IMR-90 (cell line): Measurements from ENCODE around the gene MYO1C. TPM values are rescaled to one million over a fixed set of nuclear protein-coding genes. Genes with fewer than 3 reads are reported as not detected.

Experiments
- ATAC-seq: fragments of 200-7000 bp; cut with Tn5 transposase; 2 replicates; pipeline ENCODE4 v1.9.1; 2020; ENCODE audit warnings: low read depth, mild to moderate bottlenecking, moderate library complexity
- BruUV-seq: library from RNA; stranded (reverse); fragments of 400-500 nt; replicated peaks from 2 replicates; lab custom pipeline; 2021; lab: Mats Ljungman, UMichigan
- CTCF ChIA-PET: fragments of 300-600 bp; formaldehyde crosslinking; extraction: SDS; loops from one replicate; lab custom pipeline; 2021; ENCODE audit warnings: antibody characterized with exemption; lab: Yijun Ruan, JAX
- POLR2A ChIA-PET: fragments of 300-600 bp; sonication (Branson Sonifier 250); formaldehyde crosslinking; loops from one replicate; lab custom pipeline; 2022; ENCODE audit warnings: antibody characterized with exemption; ENCODE audit not compliant: unreplicated experiment; lab: Charles Lee
- DNase-seq: peaks from one replicate; pipeline ENCODE4 v3.0.0; 2013
- H2AFZ ChIP-seq: replicated peaks from 2 replicates; pipeline ENCODE3; 2013; ENCODE audit warnings: low read length, mild to moderate bottlenecking; ENCODE audit not compliant: poor library complexity
- H2AK5ac ChIP-seq: 2 replicates; pipeline ENCODE4 v1.6.1; 2013; ENCODE audit warnings: low read depth, low read length, inconsistent platforms
- H2AK9ac ChIP-seq: replicated peaks from 2 replicates; pipeline ENCODE3; 2013; ENCODE audit warnings: mild to moderate bottlenecking, low read depth, low read length, moderate library complexity; ENCODE audit not compliant: poor library complexity
- H2BK120ac ChIP-seq: 2 replicates; pipeline ENCODE4 v1.6.1; 2013; ENCODE audit warnings: low read depth, low read length, inconsistent platforms
- H2BK15ac ChIP-seq: 3 replicates; pipeline ENCODE4 v1.6.1; 2013; ENCODE audit warnings: low read depth, low read length, inconsistent platforms
- H2BK20ac ChIP-seq: 2 replicates; pipeline ENCODE4 v1.6.1; 2013; ENCODE audit warnings: low read depth, mild to moderate bottlenecking, inconsistent platforms, low read length, moderate library complexity
- H2BK5ac ChIP-seq: 2 replicates; pipeline ENCODE4 v1.6.1; 2013; ENCODE audit warnings: mild to moderate bottlenecking, low read depth, low read length, inconsistent platforms; ENCODE audit not compliant: poor library complexity, severe bottlenecking
- H3K14ac ChIP-seq: replicated peaks from 2 replicates; pipeline ENCODE4 v1.6.1; 2013; ENCODE audit warnings: low read depth, low read length, inconsistent platforms
- H3K18ac ChIP-seq: 2 replicates; pipeline ENCODE4 v1.6.1; 2013; ENCODE audit warnings: low read depth, low read length, control low read depth
- H3K23ac ChIP-seq: 2 replicates; pipeline ENCODE4 v1.6.1; 2013; ENCODE audit warnings: low read depth, low read length, inconsistent platforms
- H3K27ac ChIP-seq: 2 replicates; pipeline ENCODE4 v1.5.1; 2013; ENCODE audit warnings: mild to moderate bottlenecking, control low read depth, low read length; ENCODE audit not compliant: insufficient read depth
- H3K27me3 ChIP-seq: 2 replicates; pipeline ENCODE4 v1.6.1; 2013; ENCODE audit warnings: low read length; ENCODE audit not compliant: control insufficient read depth, insufficient read depth
- H3K36me3 ChIP-seq: 2 replicates; pipeline ENCODE4 v1.6.1; 2013; ENCODE audit warnings: low read length, mixed read lengths; ENCODE audit not compliant: control insufficient read depth, insufficient read depth
- H3K4ac ChIP-seq: 2 replicates; pipeline ENCODE4 v1.6.1; 2013; ENCODE audit warnings: low read depth, low read length, inconsistent platforms
- H3K4me1 ChIP-seq: 2 replicates; pipeline ENCODE4 v1.6.1; 2013; ENCODE audit warnings: low read length, mixed read lengths; ENCODE audit not compliant: control insufficient read depth, insufficient read depth
- H3K4me2 ChIP-seq: 2 replicates; pipeline ENCODE4 v1.6.1; 2013; ENCODE audit warnings: low read depth, mild to moderate bottlenecking, control low read depth, low read length, moderate library complexity
- H3K4me3 ChIP-seq: 2 replicates; pipeline ENCODE4 v1.5.1; 2013; ENCODE audit warnings: low read depth, mild to moderate bottlenecking, control low read depth, low read length, moderate library complexity; ENCODE audit not compliant: insufficient read depth
- H3K56ac ChIP-seq: 2 replicates; pipeline ENCODE4 v1.6.1; 2013; ENCODE audit warnings: low read length, inconsistent platforms; ENCODE audit not compliant: insufficient read depth; ENCODE audit errors: extremely low read depth
- H3K79me1 ChIP-seq, 2 experiments: 2 replicates each; pipeline ENCODE4 v1.6.1; 2013; ENCODE audit warnings: low read length in 2 of 2, inconsistent platforms in 1 of 2, low read depth in 1 of 2
- H3K9ac ChIP-seq: 2 replicates; pipeline ENCODE4 v1.6.1; 2013; ENCODE audit warnings: low read depth, low read length, control low read depth
- H3K9me1 ChIP-seq: 2 replicates; pipeline ENCODE4 v1.6.1; 2013; ENCODE audit warnings: low read length, inconsistent platforms; ENCODE audit not compliant: insufficient read depth
- H3K9me3 ChIP-seq: 2 replicates; pipeline ENCODE4 v1.6.1; 2013; ENCODE audit warnings: low read length; ENCODE audit not compliant: control insufficient read depth, insufficient read depth
- H4K20me1 ChIP-seq: 2 replicates; pipeline ENCODE4 v1.6.1; 2013; ENCODE audit warnings: low read length, inconsistent platforms; ENCODE audit not compliant: insufficient read depth
- H4K5ac ChIP-seq: 2 replicates; pipeline ENCODE4 v1.6.1; 2013; ENCODE audit warnings: mild to moderate bottlenecking, low read depth, low read length, control low read depth
- H4K8ac ChIP-seq, 2 experiments: 2 replicates each; pipeline ENCODE4 v1.6.1; 2013; ENCODE audit warnings: low read depth in 2 of 2, low read length in 2 of 2, control low read depth in 1 of 2, inconsistent platforms in 1 of 2
- H4K91ac ChIP-seq: 2 replicates; pipeline ENCODE4 v1.6.1; 2013; ENCODE audit warnings: low read depth, low read length, inconsistent platforms; ENCODE audit not compliant: insufficient read depth
- BHLHE40 ChIP-seq: fragments of 150-350 bp; IDR thresholded peaks from 2 replicates; pipeline ENCODE4 v1.6.1; 2016; ENCODE audit warnings: mild to moderate bottlenecking, low read depth, low read length
- CEBPB ChIP-seq: IDR thresholded peaks from 2 replicates; pipeline ENCODE4 v1.6.1; 2012; ENCODE audit warnings: low read depth, low read length, improper control_type of control experiment
- CHD1 ChIP-seq: IDR thresholded peaks from 2 replicates; pipeline ENCODE4 v1.6.1; 2012; ENCODE audit warnings: low read depth, low read length, improper control_type of control experiment
- CTCF ChIP-seq: conservative IDR thresholded peaks from 2 replicates; pipeline ENCODE4 v1.5.1; 2012; ENCODE audit warnings: mild to moderate bottlenecking, low read depth, low read length, improper control_type of control experiment
- ELK1 ChIP-seq: fragments of 150-350 bp; IDR thresholded peaks from 2 replicates; pipeline ENCODE4 v1.6.1; 2016; ENCODE audit warnings: low read depth, mild to moderate bottlenecking, low read length, moderate library complexity, borderline replicate concordance
- FOS ChIP-seq: fragments of 150-350 bp; IDR thresholded peaks from 2 replicates; pipeline ENCODE4 v1.6.1; 2016; ENCODE audit warnings: low read depth, low read length
- MAFK ChIP-seq: IDR thresholded peaks from 2 replicates; pipeline ENCODE4 v1.6.1; 2012; ENCODE audit warnings: low read depth, low read length, improper control_type of control experiment
- MAZ ChIP-seq: IDR thresholded peaks from 2 replicates; pipeline ENCODE4 v1.6.1; 2012; ENCODE audit warnings: low read depth, mild to moderate bottlenecking, low read length, improper control_type of control experiment, moderate library complexity, borderline replicate concordance
- MXI1 ChIP-seq: IDR thresholded peaks from 2 replicates; pipeline ENCODE4 v1.6.1; 2012; ENCODE audit warnings: low read depth, mild to moderate bottlenecking, low read length, moderate library complexity, borderline replicate concordance
- NFE2L2 ChIP-seq: fragments of 150-350 bp; IDR thresholded peaks from 2 replicates; pipeline ENCODE4 v1.6.1; 2016; ENCODE audit warnings: low read depth, mild to moderate bottlenecking, low read length
- POLR2A ChIP-seq: IDR thresholded peaks from 2 replicates; pipeline ENCODE4 v1.6.1; 2012; ENCODE audit warnings: mild to moderate bottlenecking, low read depth, low read length
- RAD21 ChIP-seq: IDR thresholded peaks from 2 replicates; pipeline ENCODE4 v1.6.1; 2012; ENCODE audit warnings: low read length, improper control_type of control experiment
- RCOR1 ChIP-seq: IDR thresholded peaks from 2 replicates; pipeline ENCODE4 v1.6.1; 2012; ENCODE audit warnings: mild to moderate bottlenecking, low read length, improper control_type of control experiment; ENCODE audit not compliant: insufficient replicate concordance
- RFX5 ChIP-seq: IDR thresholded peaks from 2 replicates; pipeline ENCODE4 v1.8.0; 2012; ENCODE audit warnings: low read depth, mild to moderate bottlenecking, low read length, moderate library complexity
- SMC3 ChIP-seq: fragments of 150-350 bp; IDR thresholded peaks from 2 replicates; pipeline ENCODE4 v1.6.1; 2016; ENCODE audit warnings: low read depth, mild to moderate bottlenecking, antibody characterized with exemption, low read length, moderate library complexity
- USF2 ChIP-seq: fragments of 150-350 bp; IDR thresholded peaks from 2 replicates; pipeline ENCODE4 v1.6.1; 2017; ENCODE audit warnings: mild to moderate bottlenecking, antibody characterized with exemption, low read length, low read depth
- WGBS, 2 experiments: methylation state at CpG; one replicate each; pipeline versions ENCODE4 v1.1.5 to v1.1.7; 2013; ENCODE audit warnings: missing lambda C conversion rate in 2 of 2; ENCODE audit not compliant: insufficient read length in 1 of 2; ENCODE audit errors: extremely low coverage in 2 of 2; 5-methylcytosine and 5-hydroxymethylcytosine counted together
- dilution Hi-C: fragments of 300-500 bp; cut with HindIII; formaldehyde crosslinking; loops from one replicate; pipeline ENCODE4 v1.14.3; 2018; ENCODE audit warnings: low sequenced_read_pairs; ENCODE audit not compliant: unreplicated experiment
- in situ Hi-C: fragments of 300-500 bp; cut with MboI; formaldehyde crosslinking; loops from 3 replicates; pipeline ENCODE4 v1.14.3; 2019; ENCODE audit warnings: low sequenced_read_pairs, inconsistent platforms, mixed read lengths
- intact Hi-C: fragments of 100-400 bp; cut with micrococcal nuclease; formaldehyde crosslinking; loops from 2 replicates; pipeline ENCODE4 v1.10.0; 2022
- polyA plus RNA-seq, 3 experiments: library from polyadenylated mRNA; depleted of rRNA; stranded (reverse); fragments of >200 nt; gene quantifications; 2 replicates each; pipeline ENCODE4 v1.2.3, GENCODE V29; 2012; ENCODE audit warnings: low replicate concordance in 1 of 3
- total RNA-seq: library from RNA; depleted of rRNA; stranded (reverse); fragments of >200 nt; gene quantifications from 2 replicates; pipeline ENCODE4 v1.2.3, GENCODE V29; 2012

MYO1C gene
- total and polyA plus RNA-seq, 2 of the 4 experiments (the other 2 are of a cell fraction) = 162 to 196 TPM

- intact Hi-C loops = no loop called here
These were observed 14.1 kb downstream of the MYO1C start for GRCh38 chr17:1478418-1478817.

More at GRCh38 chr17:1478418-1478817, 14.1 kb downstream of the MYO1C start:
- H3K18ac ChIP-seq = no peak overlapping the region
- DNase-seq = no peak
- in situ Hi-C loops (no loop called here), dilution Hi-C loops (no loop called here)
- no peak overlapping the region for H2BK20ac ChIP-seq
- H3K9me3 ChIP-seq = no peaks in the 10 kb centered on the region
- no peak overlapping the region for H2BK120ac ChIP-seq
- H3K4ac ChIP-seq = no peak overlapping the region
- H2BK5ac ChIP-seq = no peak overlapping the region
- CTCF ChIA-PET = no interaction called here
- H3K9ac ChIP-seq = no peak overlapping the region
- peaks cover 45% of the 10 kb centered on the region for H4K20me1 ChIP-seq
- H4K8ac ChIP-seq = no peak overlapping the region
- no peak overlapping the region for H2AK5ac ChIP-seq
- ATAC-seq = no peak
- no peak for TF ChIP-seq CEBPB
- no peak for TF ChIP-seq RCOR1
- TF ChIP-seq CTCF = no peak
- no peak for TF ChIP-seq POLR2A
- TF ChIP-seq USF2 = no peak
- no peak for TF ChIP-seq SMC3
- TF ChIP-seq CHD1 = no peak
- TF ChIP-seq RFX5 = no peak
- no peak for TF ChIP-seq MAZ
- TF ChIP-seq FOS = no peak
- TF ChIP-seq ELK1 = no peak
- no peak for TF ChIP-seq BHLHE40
- no peak for TF ChIP-seq RAD21
- TF ChIP-seq MAFK = no peak
- no peak for TF ChIP-seq MXI1
- no peak for TF ChIP-seq NFE2L2
- no peak overlapping the region for H3K4me3 ChIP-seq
- H3K27me3 ChIP-seq = no peaks in the 10 kb centered on the region
- WGBS, 2 experiments = 93% methylated on average over 22 of the region's 26 CpGs; no CpG with 5 or more reads in 1 of the 2 experiments
- peaks cover 82% of the 10 kb centered on the region for H3K36me3 ChIP-seq
- H3K9me1 ChIP-seq = peaks cover 3% of the 10 kb centered on the region; the same call in 1 of the 2 replicates
- H3K14ac ChIP-seq = no peak overlapping the region
- no peak overlapping the region for H2AK9ac ChIP-seq
- no peak overlapping the region for H2AFZ ChIP-seq
- H3K23ac ChIP-seq = no peak overlapping the region
- POLR2A ChIA-PET = no interaction called here
- no peak overlapping the region for H2BK15ac ChIP-seq
- H3K56ac ChIP-seq = no peak overlapping the region
- BruUV-seq = no TSS peak
- no peak overlapping the region for H4K91ac ChIP-seq
- H4K5ac ChIP-seq = no peak overlapping the region
- no peak overlapping the region for H3K4me2 ChIP-seq
- H3K27ac ChIP-seq = no peak overlapping the region
- 0 out of 2 replicates have a peak, but pooled peaks cover 3% of the 10 kb centered on the region for H3K4me1 ChIP-seq
- H3K79me1 ChIP-seq = peaks cover 26 to 64% of the 10 kb centered on the region in 2 experiments
